PC-3 (cell line): Measurements from ENCODE around the gene THOC6. TPM values are rescaled to one million over a fixed set of nuclear protein-coding genes. Genes with fewer than 3 reads are reported as not detected.
"Not testable (repeated sequence)": the region's sequence is repeated elsewhere in the genome, so short reads cannot be mapped to it uniquely, and the experiment has no call there.

Experiments
- ATAC-seq: fragments of 200-7000 bp; cut with Tn5 transposase; 2 replicates; pipeline ENCODE4 v1.9.1; 2020; ENCODE audit warnings: mild to moderate bottlenecking, moderate library complexity
- BruUV-seq: library from RNA; stranded (reverse); fragments of 400-500 nt; replicated peaks from 2 replicates; lab custom pipeline; 2021; lab: Mats Ljungman, UMichigan
- CTCF ChIA-PET: fragments of 300-600 bp; sonication (Branson Sonifier 250); formaldehyde crosslinking; loops from one replicate; lab custom pipeline; 2022; ENCODE audit warnings: antibody characterized with exemption; lab: Charles Lee
- POLR2A ChIA-PET: fragments of 300-600 bp; sonication (Branson Sonifier 250); formaldehyde crosslinking; loops from one replicate; lab custom pipeline; 2022; ENCODE audit warnings: antibody characterized with exemption; ENCODE audit not compliant: unreplicated experiment; lab: Charles Lee
- DNase-seq: peaks from one replicate; pipeline ENCODE4 v3.0.0-alpha.2; 2015
- H2AFZ ChIP-seq: fragments of 300-600 bp; sonication (generic); 2 replicates; pipeline ENCODE4 v1.6.0; 2016; ENCODE audit warnings: antibody characterized with exemption, low read length
- H3F3A ChIP-seq: fragments of 300-600 bp; sonication (generic); one replicate; pipeline ENCODE4 v1.6.0; 2017; ENCODE audit warnings: antibody characterized with exemption, low read length, control low read depth, mild to moderate bottlenecking; ENCODE audit not compliant: unreplicated experiment
- H3K27ac ChIP-seq: fragments of 300-600 bp; sonication (generic); 2 replicates; pipeline ENCODE4 v1.5.1; 2016; ENCODE audit warnings: mild to moderate bottlenecking, low read length
- H3K27me3 ChIP-seq: fragments of 300-600 bp; sonication (generic); 2 replicates; pipeline ENCODE4 v1.6.1; 2016; ENCODE audit warnings: low read length, mixed read lengths
- H3K36me3 ChIP-seq: fragments of 300-600 bp; sonication (generic); 2 replicates; pipeline ENCODE4 v1.6.1; 2016; ENCODE audit warnings: low read depth, mixed run types, low read length, mixed read lengths
- H3K4me1 ChIP-seq: fragments of 300-600 bp; sonication (generic); 2 replicates; pipeline ENCODE4 v1.5.1; 2016; ENCODE audit warnings: low read length; ENCODE audit not compliant: insufficient read depth
- H3K4me2 ChIP-seq: fragments of 300-600 bp; sonication (generic); 2 replicates; pipeline ENCODE4 v1.6.0; 2016; ENCODE audit warnings: low read length
- H3K4me3 ChIP-seq: fragments of 300-600 bp; sonication (generic); 2 replicates; pipeline ENCODE4 v1.5.1; 2016; ENCODE audit warnings: mild to moderate bottlenecking, low read length, mixed read lengths
- H3K79me2 ChIP-seq: fragments of 300-600 bp; sonication (generic); 2 replicates; pipeline ENCODE4 v1.6.1; 2017; ENCODE audit warnings: low read length, mixed read lengths
- H3K9ac ChIP-seq: fragments of 300-600 bp; sonication (generic); 2 replicates; pipeline ENCODE4 v1.6.0; 2016; ENCODE audit warnings: mild to moderate bottlenecking, low read length
- H3K9me2 ChIP-seq: fragments of 300-600 bp; sonication (generic); replicated peaks from 2 replicates; pipeline ENCODE4 v1.6.1; 2016; ENCODE audit warnings: mixed run types, low read length, mixed read lengths
- H3K9me3 ChIP-seq: fragments of 300-600 bp; sonication (generic); 2 replicates; pipeline ENCODE4 v1.6.1; 2016; ENCODE audit warnings: low read length, mixed read lengths
- H4K20me1 ChIP-seq: fragments of 300-600 bp; sonication (generic); 2 replicates; pipeline ENCODE4 v1.6.1; 2016; ENCODE audit warnings: low read length, mixed read lengths
- EZH2 ChIP-seq: fragments of 300-600 bp; sonication (generic); IDR thresholded peaks from one replicate; pipeline ENCODE4 v1.6.1; 2017; ENCODE audit warnings: antibody characterized with exemption, mild to moderate bottlenecking, low read length; ENCODE audit not compliant: unreplicated experiment
- EZH2phosphoT487 ChIP-seq: fragments of 300-600 bp; sonication (generic); IDR thresholded peaks from 2 replicates; pipeline ENCODE4 v1.6.1; 2018; ENCODE audit warnings: mild to moderate bottlenecking, antibody characterized with exemption, low read length, borderline replicate concordance
- intact Hi-C: fragments of 100-400 bp; cut with micrococcal nuclease; formaldehyde crosslinking; loops from 2 replicates; pipeline ENCODE4 v1.9.0; 2023
- total RNA-seq: library from RNA; depleted of rRNA; stranded (reverse); fragments of >200 nt; gene quantifications from 2 replicates; pipeline ENCODE4 v1.2.3, GENCODE V29; 2014
- TF ChIP-seq, protein P1 (sequence below): fragments of 300-600 bp; sonication (generic); conservative IDR thresholded peaks from 2 replicates; pipeline ENCODE4 v1.5.1; 2017; ENCODE audit warnings: antibody characterized with exemption, low read depth, mild to moderate bottlenecking, low read length

The THOC6 gene
- total RNA-seq, 1 experiment from 2014 or later = 40.3 TPM

- Histone ChIP-seq H3F3A (no peaks in the 10 kb centered on the region), H3K36me3 (no peaks in the 10 kb centered on the region), H3K4me2 (no peak overlapping the region), H3K9ac (no peak overlapping the region), H3K27ac (no peak overlapping the region), H4K20me1 (no peaks in the 10 kb centered on the region), H3K9me2 (no peaks in the 10 kb centered on the region), H3K79me2 (no peaks in the 10 kb centered on the region), H3K9me3 (no peaks in the 10 kb centered on the region), H2AFZ (no peak overlapping the region), H3K4me1 (no peaks in the 10 kb centered on the region), H3K4me3 (no peak overlapping the region), H3K27me3 (no peaks in the 10 kb centered on the region)
- CTCF ChIA-PET = no interaction called here
- ATAC-seq (no peak), DNase-seq (no peak)
- intact Hi-C loops = no loop called here
- no TSS peak for BruUV-seq
- POLR2A ChIA-PET = no interaction called here
- TF ChIP-seq EZH2 = no peak
- TF ChIP-seq, protein P1, sequence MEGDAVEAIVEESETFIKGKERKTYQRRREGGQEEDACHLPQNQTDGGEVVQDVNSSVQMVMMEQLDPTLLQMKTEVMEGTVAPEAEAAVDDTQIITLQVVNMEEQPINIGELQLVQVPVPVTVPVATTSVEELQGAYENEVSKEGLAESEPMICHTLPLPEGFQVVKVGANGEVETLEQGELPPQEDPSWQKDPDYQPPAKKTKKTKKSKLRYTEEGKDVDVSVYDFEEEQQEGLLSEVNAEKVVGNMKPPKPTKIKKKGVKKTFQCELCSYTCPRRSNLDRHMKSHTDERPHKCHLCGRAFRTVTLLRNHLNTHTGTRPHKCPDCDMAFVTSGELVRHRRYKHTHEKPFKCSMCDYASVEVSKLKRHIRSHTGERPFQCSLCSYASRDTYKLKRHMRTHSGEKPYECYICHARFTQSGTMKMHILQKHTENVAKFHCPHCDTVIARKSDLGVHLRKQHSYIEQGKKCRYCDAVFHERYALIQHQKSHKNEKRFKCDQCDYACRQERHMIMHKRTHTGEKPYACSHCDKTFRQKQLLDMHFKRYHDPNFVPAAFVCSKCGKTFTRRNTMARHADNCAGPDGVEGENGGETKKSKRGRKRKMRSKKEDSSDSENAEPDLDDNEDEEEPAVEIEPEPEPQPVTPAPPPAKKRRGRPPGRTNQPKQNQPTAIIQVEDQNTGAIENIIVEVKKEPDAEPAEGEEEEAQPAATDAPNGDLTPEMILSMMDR = no peak
- TF ChIP-seq EZH2phosphoT487 = no peak
These were observed 31.3 kb downstream of the THOC6 start for GRCh38 chr16:3054965-3055733.

GRCh38 chr16:3055734-3056115 lies 31.9 kb downstream of the THOC6 start:
- H3K4me2 ChIP-seq, ATAC-seq, H3K79me2 ChIP-seq, DNase-seq, POLR2A ChIA-PET, BruUV-seq, CTCF ChIA-PET, H3K9me2 ChIP-seq, H3K9ac ChIP-seq, H3K4me1 ChIP-seq, H3K27me3 ChIP-seq, H3K9me3 ChIP-seq, H3F3A ChIP-seq, H2AFZ ChIP-seq, H4K20me1 ChIP-seq, H3K36me3 ChIP-seq, H3K4me3 ChIP-seq, H3K27ac ChIP-seq, intact Hi-C loops: not testable (repeated sequence)

DNA sequence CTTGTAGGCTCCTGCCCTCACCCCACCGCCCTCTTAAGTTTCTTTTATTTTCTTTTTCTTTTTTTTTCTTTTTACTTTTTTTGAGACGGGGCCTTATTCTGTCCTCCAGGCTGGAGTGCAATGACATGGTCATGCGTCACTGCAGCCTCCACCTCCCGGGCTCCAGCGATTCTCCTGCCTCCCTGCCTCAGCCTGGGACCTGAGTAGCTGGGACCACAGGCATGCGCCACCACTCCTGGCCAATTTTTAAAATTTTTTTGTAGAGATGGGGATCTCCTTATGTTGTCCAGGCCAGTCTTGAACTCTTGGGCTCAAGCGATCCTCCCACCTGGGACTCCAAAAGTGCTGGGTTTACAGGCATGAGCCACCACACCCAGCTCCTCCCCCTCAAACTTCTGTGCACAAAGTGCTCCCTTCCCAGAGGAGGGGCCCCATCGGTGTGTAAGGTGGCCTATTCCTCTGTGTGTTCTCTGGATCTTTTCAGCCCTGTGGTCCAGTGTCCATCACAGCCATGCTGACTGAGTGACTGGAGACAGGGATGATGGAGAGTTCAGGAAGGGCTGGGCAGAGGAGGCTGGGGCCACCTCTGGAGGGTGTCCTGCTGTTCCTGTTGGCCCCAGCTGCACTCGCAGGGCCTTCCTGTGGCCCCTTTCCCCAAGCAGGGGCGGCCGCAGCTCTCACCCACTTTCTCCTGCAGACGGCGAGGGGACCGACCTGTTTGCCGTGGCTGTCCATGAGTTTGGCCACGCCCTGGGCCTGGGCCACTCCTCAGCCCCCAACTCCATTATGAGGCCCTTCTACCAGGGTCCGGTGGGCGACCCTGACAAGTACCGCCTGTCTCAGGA lies 32.7 kb downstream of the THOC6 start:
- Histone ChIP-seq H3K9ac (no peak overlapping the region), H3K27me3 (no peaks in the 10 kb centered on the region), H3K9me2 (no peaks in the 10 kb centered on the region), H3K4me1 (no peaks in the 10 kb centered on the region), H3K27ac (no peak overlapping the region), H3K4me2 (no peak overlapping the region), H2AFZ (no peak overlapping the region), H3F3A (no peaks in the 10 kb centered on the region), H3K4me3 (no peak overlapping the region), H4K20me1 (no peaks in the 10 kb centered on the region), H3K79me2 (no peaks in the 10 kb centered on the region), H3K36me3 (no peaks in the 10 kb centered on the region), H3K9me3 (no peaks in the 10 kb centered on the region)
- ATAC-seq (no peak), DNase-seq (no peak)
- no TSS peak for BruUV-seq
- TF ChIP-seq EZH2phosphoT487 = no peak
- TF ChIP-seq, protein P1 = no peak
- no peak for TF ChIP-seq EZH2
- CTCF ChIA-PET = no interaction called here
- intact Hi-C loops = no loop called here
- POLR2A ChIA-PET = no interaction called here
